Measurements from ENCODE around the gene MYO15A.

The MYO15A gene

GRCh38 chr17:18156976-18157280 lies 48.4 kb downstream of the MYO15A start:
- no peak for DNase-seq (ENCODE audit: low read depth in 3 of 3)

- no peak for DNase-seq (ENCODE audit: low read depth in 3 of 3)
These were observed 48.9 kb downstream of the MYO15A start for GRCh38 chr17:18157354-18157985.

GRCh38 chr17:18158022-18158600 lies 49.6 kb downstream of the MYO15A start:
- peak; percentile 93 to 100 (median 93) for DNase-seq (ENCODE audit: low read depth in 3 of 3)

GRCh38 chr17:18159551-18160120 lies 51.1 kb downstream of the MYO15A start:
- DNase-seq (ENCODE audit: low read depth in 3 of 3) = no peak

GRCh38 chr17:18160128-18160856 lies 51.7 kb downstream of the MYO15A start:
- DNase-seq (ENCODE audit: low read depth in 3 of 3) = no peak

GRCh38 chr17:18161207-18162145 lies 52.9 kb downstream of the MYO15A start:
- DNase-seq (ENCODE audit: low read depth in 3 of 3) = no peak

GRCh38 chr17:18163547-18163946 lies 55.0 kb downstream of the MYO15A start:
- DNase-seq (ENCODE audit: low read depth in 3 of 3) = no peak

GRCh38 chr17:18166894-18167293 lies 58.3 kb downstream of the MYO15A start:
- no peak for DNase-seq (ENCODE audit: low read depth in 3 of 3)

- no peak for DNase-seq (ENCODE audit: low read depth in 3 of 3)
These were observed 58.9 kb downstream of the MYO15A start for GRCh38 chr17:18167421-18167820.

GRCh38 chr17:18172531-18173278 lies 64.1 kb downstream of the MYO15A start:
- DNase-seq (ENCODE audit: low read depth in 3 of 3) = no peak

- DNase-seq (ENCODE audit: low read depth in 3 of 3) = no peak
These were observed 65.2 kb downstream of the MYO15A start for GRCh38 chr17:18173740-18174139.

- no peak for DNase-seq (ENCODE audit: low read depth in 3 of 3)
These were observed 67.6 kb downstream of the MYO15A start for GRCh38 chr17:18176176-18176575.

GRCh38 chr17:18177133-18177532 lies 68.6 kb downstream of the MYO15A start:
- DNase-seq (ENCODE audit: low read depth in 3 of 3) = no peak

- no peak for DNase-seq (ENCODE audit: low read depth in 3 of 3)
These were observed 69.2 kb downstream of the MYO15A start for GRCh38 chr17:18177722-18178121.

- no peak for DNase-seq (ENCODE audit: low read depth in 3 of 3)
These were observed 70.6 kb downstream of the MYO15A start for GRCh38 chr17:18179196-18179595.

GRCh38 chr17:18179804-18180203 lies 71.2 kb downstream of the MYO15A start:
- DNase-seq (ENCODE audit: low read depth in 3 of 3) = no peak

GRCh38 chr17:18181358-18181757 lies 72.8 kb downstream of the MYO15A start:
- DNase-seq (ENCODE audit: low read depth in 3 of 3) = peak; percentile 46 to 65 (median 53)

- peak in 2 of 3 donors; percentile 10 to 13 for DNase-seq (ENCODE audit: low read depth in 3 of 3)
These were observed 73.8 kb downstream of the MYO15A start for GRCh38 chr17:18182110-18182977.

- peak; percentile 68 to 79 (median 70) for DNase-seq (ENCODE audit: low read depth in 3 of 3)
These were observed 74.4 kb downstream of the MYO15A start for GRCh38 chr17:18182978-18183333.
